A549 (cell line): Measurements from ENCODE around the gene FNBP1L. TPM values are rescaled to one million over a fixed set of nuclear protein-coding genes. Genes with fewer than 3 reads are reported as not detected.
A peak's percentile ranks its signal among the peaks of the same experiment; 100 is the strongest.

Experiments used
- ATAC-seq, 2 experiments: fragments of 200-7000 bp in 1 of 2; fragments of >200 bp in 1 of 2; cut with Nextera tagmentation in 1 of 2; cut with Tn5 transposase in 1 of 2; 3 replicates each; pipeline versions ENCODE4 v1.8.0 to v1.9.1; 2018 to 2020; ENCODE audit warnings: mild to moderate bottlenecking in 1 of 2, moderate library complexity in 1 of 2
- CTCF ChIA-PET: fragments of 300-600 bp; sonication (Branson Sonifier 250); formaldehyde crosslinking; extraction: SDS; loops from one replicate; lab custom pipeline; 2021; ENCODE audit warnings: antibody characterized with exemption, inconsistent platforms; lab: Yijun Ruan, JAX
- POLR2A ChIA-PET: fragments of 350-600 bp; formaldehyde crosslinking; extraction: SDS; loops from one replicate; lab custom pipeline; 2021; ENCODE audit warnings: antibody characterized with exemption, inconsistent platforms; lab: Yijun Ruan, JAX
- DNase-seq, 2 experiments: peaks; one replicate each; pipeline versions ENCODE4 v3.0.0 to v3.0.0-alpha.2; 2011 to 2016; ENCODE audit warnings: low read depth in 1 of 2, low spot score in 1 of 2
- FAIRE-seq: peaks from 2 replicates; lab custom pipeline; 2011; peaks lifted over from hg19 to GRCh38; lab: Jason Lieb, UNC
- H3K27ac ChIP-seq, 2 experiments: fragments of >200 bp; sonication (Bioruptor Twin); formaldehyde crosslinking; 3 replicates each; pipeline ENCODE4 v1.5.1; 2016 to 2017
- H3K4me1 ChIP-seq: fragments of >200 bp; sonication (Bioruptor Twin); formaldehyde crosslinking; 3 replicates; pipeline ENCODE4 v1.6.1; 2016
- H3K4me2 ChIP-seq: fragments of >200 bp; sonication (Bioruptor Twin); formaldehyde crosslinking; 3 replicates; pipeline ENCODE4 v1.6.1; 2016
- H3K4me3 ChIP-seq: fragments of >200 bp; sonication (Bioruptor Twin); formaldehyde crosslinking; 3 replicates; pipeline ENCODE4 v1.5.1; 2016
- H3K9me3 ChIP-seq: fragments of >200 bp; sonication (Bioruptor Twin); formaldehyde crosslinking; 3 replicates; pipeline ENCODE4 v1.6.1; 2016
- CBX8 ChIP-seq: fragments of 200-600 bp; sonication (generic); IDR thresholded peaks from 2 replicates; pipeline ENCODE4 v1.6.1; 2016
- CEBPB ChIP-seq, 2 experiments: fragments of >200 bp in 1 of 2; sonication (Bioruptor Twin) in 1 of 2; formaldehyde crosslinking in 1 of 2; IDR thresholded peaks; 2 replicates each; pipeline ENCODE4 v1.6.1; 2012 to 2016
- ELK1 ChIP-seq: fragments of 150-350 bp; IDR thresholded peaks from 2 replicates; pipeline ENCODE4 v1.6.1; 2014; ENCODE audit warnings: low read depth, mild to moderate bottlenecking, low read length
- HOXA7 ChIP-seq: fragments of 250-450 bp; sonication (Bioruptor Pico); IDR thresholded peaks from 2 replicates; pipeline ENCODE4 v1.5.0; 2020; ENCODE audit warnings: mild to moderate bottlenecking, moderate library complexity
- HOXB13 ChIP-seq: fragments of 250-450 bp; sonication (Bioruptor Pico); IDR thresholded peaks from 2 replicates; pipeline ENCODE4 v1.5.0; 2020; ENCODE audit warnings: low read depth, mild to moderate bottlenecking, moderate library complexity
- JUN ChIP-seq, 2 experiments: fragments of >200 bp; sonication (Bioruptor Twin); formaldehyde crosslinking; IDR thresholded peaks; 2 replicates in 1 of 2; 3 replicates in 1 of 2; pipeline ENCODE4 v1.6.1; 2016 to 2017
- MAZ ChIP-seq: fragments of 150-350 bp; IDR thresholded peaks from 2 replicates; pipeline ENCODE4 v1.6.1; 2014; ENCODE audit warnings: antibody characterized with exemption, low read depth, low read length, borderline replicate concordance
- NFE2L2 ChIP-seq: fragments of 150-350 bp; conservative IDR thresholded peaks from 2 replicates; pipeline ENCODE4 v1.6.1; 2014; ENCODE audit warnings: low read length
- POLR2A ChIP-seq: IDR thresholded peaks from 2 replicates; pipeline ENCODE4 v1.6.1; 2012; ENCODE audit warnings: mild to moderate bottlenecking, low read length
- RNF2 ChIP-seq: fragments of 200-600 bp; sonication (generic); IDR thresholded peaks from 2 replicates; pipeline ENCODE4 v1.6.1; 2016; ENCODE audit warnings: low read depth, mild to moderate bottlenecking, antibody characterized with exemption, moderate library complexity, borderline replicate concordance
- SMC3 ChIP-seq: fragments of >200 bp; sonication (Bioruptor Twin); formaldehyde crosslinking; IDR thresholded peaks from 3 replicates; pipeline ENCODE4 v1.6.1; 2018; ENCODE audit warnings: inconsistent platforms
- TP53 ChIP-seq: fragments of 250-450 bp; sonication (Bioruptor Pico); IDR thresholded peaks from 2 replicates; pipeline ENCODE4 v1.5.0; 2021; ENCODE audit warnings: mild to moderate bottlenecking, moderate library complexity
- ZSCAN20 ChIP-seq: fragments of 250-450 bp; sonication (Bioruptor Pico); IDR thresholded peaks from 2 replicates; pipeline ENCODE4 v1.8.0; 2022; ENCODE audit warnings: mild to moderate bottlenecking, moderate library complexity
- WGBS: methylation state at CpG from one replicate; pipeline ENCODE4 v1.1.6; 2017; ENCODE audit errors: missing lambda C conversion rate; 5-methylcytosine and 5-hydroxymethylcytosine counted together
- polyA plus RNA-seq, 4 experiments: library from polyadenylated mRNA; depleted of rRNA in 3 of 4; stranded (reverse); fragments of >200 nt; fragmentation: RNase III in 1 of 4; extraction: RNeasy Plus Mini Kit Qiagen cat#74134 plus additional on column Dnase treatment in 1 of 4; gene quantifications; 2 replicates in 3 of 4; 3 replicates in 1 of 4; pipeline ENCODE4 v1.2.3, GENCODE V29; 2011 to 2017
- TF ChIP-seq, protein P1 (sequence below): fragments of 250-450 bp; sonication (Bioruptor Pico); IDR thresholded peaks from 2 replicates; pipeline ENCODE4 v1.5.0; 2020; ENCODE audit warnings: low read depth, mild to moderate bottlenecking, moderate library complexity
- TF ChIP-seq, protein P2 (sequence below): IDR thresholded peaks from 2 replicates; pipeline ENCODE4 v1.6.1; 2012
- TF ChIP-seq, protein P3 (sequence below): IDR thresholded peaks from 2 replicates; pipeline ENCODE4 v1.6.1; 2012; ENCODE audit warnings: low read depth, borderline replicate concordance

The FNBP1L gene
- polyA plus RNA-seq, 2 of the 4 experiments (the other 2 are of a cell fraction) = 19.8 to 42.3 TPM

DNA sequence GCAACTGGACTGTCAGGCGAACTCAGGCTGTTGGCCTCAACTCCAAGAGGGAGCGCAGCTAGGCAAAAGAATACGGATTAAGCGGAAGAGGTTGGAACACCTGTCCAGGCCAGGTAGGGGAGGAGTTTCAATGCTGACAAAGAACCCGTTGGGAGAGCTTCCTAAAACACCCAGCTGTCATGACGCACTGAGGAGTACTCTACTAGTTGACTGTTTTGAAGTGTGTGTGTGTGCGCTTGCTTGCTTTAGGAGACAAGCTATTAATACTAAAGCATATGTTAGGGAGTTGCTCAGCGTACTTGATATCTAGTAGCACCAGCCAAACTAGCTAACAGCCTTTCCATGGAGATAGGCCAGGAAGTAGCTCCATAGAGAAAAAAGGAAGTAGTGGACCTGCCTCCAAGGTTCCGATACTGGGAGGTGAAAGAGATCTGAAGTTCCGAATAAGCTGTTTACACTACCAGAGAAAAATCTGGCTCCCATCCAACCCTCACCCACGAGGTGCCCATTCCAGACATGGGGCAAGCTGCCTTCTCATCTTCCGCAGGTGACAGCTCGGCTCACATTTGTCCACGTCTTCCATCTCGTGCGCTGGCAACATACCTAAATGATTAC, 974 bp upstream of the FNBP1L start:
- ChIA-PET POLR2A (interaction anchor here (0.7 kb wide), 1 partner anchor 171 kb away, joined by 3 read pairs; no protein-coding TSS in a partner anchor), CTCF (interaction anchor here (0.5 to 1.4 kb wide), 5 partner anchors 8 to 422 kb away, joined by 3 to 4 read pairs (median 3); no protein-coding TSS in a partner anchor)
- Histone ChIP-seq H3K4me1 (peaks cover 30% of the 10 kb centered on the region), H3K4me3 (peak overlapping the region; percentile 72), H3K4me2 (peak overlapping the region; percentile 77), H3K27ac (peak overlapping the region; percentile 79 to 93; a peak in 5 of 6 replicates), H3K9me3 (no peaks in the 10 kb centered on the region)
- WGBS = 44% methylated on average over 16 of the region's 16 CpGs
- DNase-seq = peak; percentile 6 to 26
- TF ChIP-seq HOXA7 (CRISPR knock-in tag) (no peak), HOXB13 (CRISPR knock-in tag) (no peak), ELK1 (no peak), MAZ (no peak), CBX8 (no peak), ZSCAN20 (CRISPR knock-in tag) (no peak), NFE2L2 (no peak)
- TF ChIP-seq, protein P1, sequence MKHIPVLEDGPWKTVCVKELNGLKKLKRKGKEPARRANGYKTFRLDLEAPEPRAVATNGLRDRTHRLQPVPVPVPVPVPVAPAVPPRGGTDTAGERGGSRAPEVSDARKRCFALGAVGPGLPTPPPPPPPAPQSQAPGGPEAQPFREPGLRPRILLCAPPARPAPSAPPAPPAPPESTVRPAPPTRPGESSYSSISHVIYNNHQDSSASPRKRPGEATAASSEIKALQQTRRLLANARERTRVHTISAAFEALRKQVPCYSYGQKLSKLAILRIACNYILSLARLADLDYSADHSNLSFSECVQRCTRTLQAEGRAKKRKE (CRISPR knock-in tag) = no peak
- no peak for FAIRE-seq
- no peak for ATAC-seq

DNA sequence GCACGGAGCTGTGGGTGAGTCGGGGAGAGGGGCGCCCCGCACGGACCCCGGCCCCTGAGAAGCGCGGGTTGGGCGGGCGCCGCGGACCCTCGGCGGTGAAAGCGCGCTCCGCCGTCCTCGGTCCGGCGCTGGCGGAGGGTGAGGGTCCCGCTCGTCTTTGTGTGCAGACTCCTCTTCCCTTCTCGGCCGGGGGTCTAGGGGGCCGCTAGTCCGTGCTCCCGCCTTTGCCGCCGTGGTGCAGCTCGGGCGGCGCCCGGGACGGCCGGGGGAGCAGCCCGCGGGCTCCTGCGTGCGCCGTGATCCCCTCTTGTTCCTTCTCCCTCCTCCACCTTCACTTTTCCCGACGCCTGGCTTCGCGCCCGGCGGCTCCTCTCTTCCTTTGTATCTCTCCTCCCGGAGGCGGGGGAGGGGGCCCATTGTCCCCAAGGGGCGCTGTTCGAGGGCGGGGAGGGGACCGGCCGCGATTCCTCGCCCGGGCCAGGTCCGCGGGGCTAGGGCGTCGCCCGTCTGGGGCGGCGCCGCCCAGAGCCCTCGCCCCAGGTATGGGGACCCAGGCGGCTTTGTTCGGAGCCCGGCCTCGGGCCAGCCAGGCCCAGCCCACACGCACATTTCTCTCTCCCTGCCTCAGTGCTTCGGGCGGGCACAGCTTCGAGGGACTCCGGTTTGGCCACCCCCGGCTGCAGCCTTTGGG, 519 bp downstream of the FNBP1L start:
- Histone ChIP-seq H3K4me3 (peak overlapping the region; percentile 72), H3K9me3 (no peaks in the 10 kb centered on the region), H3K27ac (peak overlapping the region; percentile 79 to 93), H3K4me2 (peak overlapping the region; percentile 77), H3K4me1 (peaks cover 17% of the 10 kb centered on the region; the same call in 2 of the 3 replicates)
- ChIA-PET POLR2A (interaction anchor here (0.7 to 0.8 kb wide), 2 partner anchors 397 to 400 kb away, joined by 3 to 4 read pairs; no protein-coding TSS in a partner anchor), CTCF (interaction anchor here (0.6 to 1.3 kb wide), 3 partner anchors 106 to 396 kb away, joined by 3 to 5 read pairs (median 3); no protein-coding TSS in a partner anchor)
- TF ChIP-seq CEBPB (IDR thresholded peaks at IDR 0.05) (no peak), TP53 (no peak), POLR2A (no peak), HOXA7 (CRISPR knock-in tag) (no peak), CBX8 (no peak), JUN (IDR thresholded peaks at IDR 0.05) (no peak; a peak in 1 of 5 replicates), RNF2 (no peak), SMC3 (no peak)
- TF ChIP-seq, protein P2, sequence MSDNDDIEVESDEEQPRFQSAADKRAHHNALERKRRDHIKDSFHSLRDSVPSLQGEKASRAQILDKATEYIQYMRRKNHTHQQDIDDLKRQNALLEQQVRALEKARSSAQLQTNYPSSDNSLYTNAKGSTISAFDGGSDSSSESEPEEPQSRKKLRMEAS = 0 out of 2 replicates have a peak, but pooled peaks have one; percentile 50
- TF ChIP-seq, protein P3, sequence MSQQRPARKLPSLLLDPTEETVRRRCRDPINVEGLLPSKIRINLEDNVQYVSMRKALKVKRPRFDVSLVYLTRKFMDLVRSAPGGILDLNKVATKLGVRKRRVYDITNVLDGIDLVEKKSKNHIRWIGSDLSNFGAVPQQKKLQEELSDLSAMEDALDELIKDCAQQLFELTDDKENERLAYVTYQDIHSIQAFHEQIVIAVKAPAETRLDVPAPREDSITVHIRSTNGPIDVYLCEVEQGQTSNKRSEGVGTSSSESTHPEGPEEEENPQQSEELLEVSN = 0 out of 2 replicates have a peak, but pooled peaks have one; percentile 30
- peak; percentile 74 to 82 for ATAC-seq
- no peak for FAIRE-seq
- 3% methylated on average over 31 of the region's 77 CpGs for WGBS
- peak; percentile 27 to 38 for DNase-seq
